ENCODE results near the gene RASA3. TPM values are rescaled to one million over a fixed set of nuclear protein-coding genes. Genes with fewer than 3 reads are reported as not detected.

The RASA3 gene
- polyA plus RNA-seq, 1 donor from 2014 or later = 8.5 TPM

DNA sequence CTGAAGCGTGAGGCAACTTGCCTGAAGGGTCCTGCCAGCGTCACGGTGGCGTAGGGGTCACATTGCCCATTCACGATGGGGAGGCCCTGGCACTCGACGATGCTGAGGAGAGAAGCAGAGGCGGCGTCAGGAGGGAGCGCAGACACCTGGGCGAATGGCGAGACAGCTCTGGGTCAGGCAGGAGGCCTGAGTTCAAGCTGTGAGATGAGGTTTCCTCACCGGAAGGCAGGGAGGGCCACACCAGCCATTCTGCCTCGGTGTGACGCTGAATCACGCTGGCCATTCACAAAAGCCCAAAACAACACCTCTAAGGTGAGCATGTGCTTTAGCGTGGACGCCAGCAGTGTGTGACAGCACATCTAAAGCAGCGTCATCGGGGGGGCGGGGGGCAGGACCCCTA lies 104.6 kb downstream of the RASA3 start:
- no peak overlapping the region for H3K9ac ChIP-seq (ENCODE audit: low read length)
- H3F3A ChIP-seq (ENCODE audit: insufficient read depth, low read length, poor library complexity, severe bottlenecking) = no peaks in the 10 kb centered on the region
- no peaks in the 10 kb centered on the region for H3K9me2 ChIP-seq (ENCODE audit: insufficient read depth, low read length)
- H3K9me3 ChIP-seq (ENCODE audit: low read length) = no peaks in the 10 kb centered on the region
- H3K4me3 ChIP-seq (ENCODE audit: low read length) = no peak overlapping the region
- H3K4me2 ChIP-seq (ENCODE audit: low read length) = no peak overlapping the region
- no peaks in the 10 kb centered on the region for H3K79me2 ChIP-seq (replicated peaks; ENCODE audit: insufficient read depth, low read length)
- no peaks in the 10 kb centered on the region for H4K20me1 ChIP-seq (ENCODE audit: insufficient read depth)
- no peaks in the 10 kb centered on the region for H3K36me3 ChIP-seq (ENCODE audit: insufficient read depth, low read length)
- H2AFZ ChIP-seq (ENCODE audit: low read depth, low read length) = no peak overlapping the region
- H3K27ac ChIP-seq (ENCODE audit: low read length) = no peak overlapping the region
- TF ChIP-seq TAF1 (IDR thresholded peaks at IDR 0.05; ENCODE audit: low read depth) (no peak), EP300 (conservative IDR thresholded peaks at IDR 0.05; ENCODE audit: poor library complexity, severe bottlenecking) (no peak), MXI1 (conservative IDR thresholded peaks at IDR 0.05; ENCODE audit: poor library complexity, severe bottlenecking) (no peak), EZH2 (IDR thresholded peaks at IDR 0.05; ENCODE audit: borderline replicate concordance, insufficient read depth, low read length, poor library complexity, severe bottlenecking) (no peak), SMC3 (conservative IDR thresholded peaks at IDR 0.05; ENCODE audit: poor library complexity) (no peak), POLR2AphosphoS5 (IDR thresholded peaks at IDR 0.05) (no peak), RAD21 (conservative IDR thresholded peaks at IDR 0.05) (no peak)
- TF ChIP-seq, protein P1, sequence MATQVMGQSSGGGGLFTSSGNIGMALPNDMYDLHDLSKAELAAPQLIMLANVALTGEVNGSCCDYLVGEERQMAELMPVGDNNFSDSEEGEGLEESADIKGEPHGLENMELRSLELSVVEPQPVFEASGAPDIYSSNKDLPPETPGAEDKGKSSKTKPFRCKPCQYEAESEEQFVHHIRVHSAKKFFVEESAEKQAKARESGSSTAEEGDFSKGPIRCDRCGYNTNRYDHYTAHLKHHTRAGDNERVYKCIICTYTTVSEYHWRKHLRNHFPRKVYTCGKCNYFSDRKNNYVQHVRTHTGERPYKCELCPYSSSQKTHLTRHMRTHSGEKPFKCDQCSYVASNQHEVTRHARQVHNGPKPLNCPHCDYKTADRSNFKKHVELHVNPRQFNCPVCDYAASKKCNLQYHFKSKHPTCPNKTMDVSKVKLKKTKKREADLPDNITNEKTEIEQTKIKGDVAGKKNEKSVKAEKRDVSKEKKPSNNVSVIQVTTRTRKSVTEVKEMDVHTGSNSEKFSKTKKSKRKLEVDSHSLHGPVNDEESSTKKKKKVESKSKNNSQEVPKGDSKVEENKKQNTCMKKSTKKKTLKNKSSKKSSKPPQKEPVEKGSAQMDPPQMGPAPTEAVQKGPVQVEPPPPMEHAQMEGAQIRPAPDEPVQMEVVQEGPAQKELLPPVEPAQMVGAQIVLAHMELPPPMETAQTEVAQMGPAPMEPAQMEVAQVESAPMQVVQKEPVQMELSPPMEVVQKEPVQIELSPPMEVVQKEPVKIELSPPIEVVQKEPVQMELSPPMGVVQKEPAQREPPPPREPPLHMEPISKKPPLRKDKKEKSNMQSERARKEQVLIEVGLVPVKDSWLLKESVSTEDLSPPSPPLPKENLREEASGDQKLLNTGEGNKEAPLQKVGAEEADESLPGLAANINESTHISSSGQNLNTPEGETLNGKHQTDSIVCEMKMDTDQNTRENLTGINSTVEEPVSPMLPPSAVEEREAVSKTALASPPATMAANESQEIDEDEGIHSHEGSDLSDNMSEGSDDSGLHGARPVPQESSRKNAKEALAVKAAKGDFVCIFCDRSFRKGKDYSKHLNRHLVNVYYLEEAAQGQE (IDR thresholded peaks at IDR 0.05; ENCODE audit: borderline replicate concordance) = no peak
- TF ChIP-seq, protein P2, sequence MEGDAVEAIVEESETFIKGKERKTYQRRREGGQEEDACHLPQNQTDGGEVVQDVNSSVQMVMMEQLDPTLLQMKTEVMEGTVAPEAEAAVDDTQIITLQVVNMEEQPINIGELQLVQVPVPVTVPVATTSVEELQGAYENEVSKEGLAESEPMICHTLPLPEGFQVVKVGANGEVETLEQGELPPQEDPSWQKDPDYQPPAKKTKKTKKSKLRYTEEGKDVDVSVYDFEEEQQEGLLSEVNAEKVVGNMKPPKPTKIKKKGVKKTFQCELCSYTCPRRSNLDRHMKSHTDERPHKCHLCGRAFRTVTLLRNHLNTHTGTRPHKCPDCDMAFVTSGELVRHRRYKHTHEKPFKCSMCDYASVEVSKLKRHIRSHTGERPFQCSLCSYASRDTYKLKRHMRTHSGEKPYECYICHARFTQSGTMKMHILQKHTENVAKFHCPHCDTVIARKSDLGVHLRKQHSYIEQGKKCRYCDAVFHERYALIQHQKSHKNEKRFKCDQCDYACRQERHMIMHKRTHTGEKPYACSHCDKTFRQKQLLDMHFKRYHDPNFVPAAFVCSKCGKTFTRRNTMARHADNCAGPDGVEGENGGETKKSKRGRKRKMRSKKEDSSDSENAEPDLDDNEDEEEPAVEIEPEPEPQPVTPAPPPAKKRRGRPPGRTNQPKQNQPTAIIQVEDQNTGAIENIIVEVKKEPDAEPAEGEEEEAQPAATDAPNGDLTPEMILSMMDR (IDR thresholded peaks at IDR 0.05; ENCODE audit: poor library complexity, severe bottlenecking) = no peak
- H3K27me3 ChIP-seq (ENCODE audit: insufficient read depth, low read depth, low read length) = no peaks in the 10 kb centered on the region

DNA sequence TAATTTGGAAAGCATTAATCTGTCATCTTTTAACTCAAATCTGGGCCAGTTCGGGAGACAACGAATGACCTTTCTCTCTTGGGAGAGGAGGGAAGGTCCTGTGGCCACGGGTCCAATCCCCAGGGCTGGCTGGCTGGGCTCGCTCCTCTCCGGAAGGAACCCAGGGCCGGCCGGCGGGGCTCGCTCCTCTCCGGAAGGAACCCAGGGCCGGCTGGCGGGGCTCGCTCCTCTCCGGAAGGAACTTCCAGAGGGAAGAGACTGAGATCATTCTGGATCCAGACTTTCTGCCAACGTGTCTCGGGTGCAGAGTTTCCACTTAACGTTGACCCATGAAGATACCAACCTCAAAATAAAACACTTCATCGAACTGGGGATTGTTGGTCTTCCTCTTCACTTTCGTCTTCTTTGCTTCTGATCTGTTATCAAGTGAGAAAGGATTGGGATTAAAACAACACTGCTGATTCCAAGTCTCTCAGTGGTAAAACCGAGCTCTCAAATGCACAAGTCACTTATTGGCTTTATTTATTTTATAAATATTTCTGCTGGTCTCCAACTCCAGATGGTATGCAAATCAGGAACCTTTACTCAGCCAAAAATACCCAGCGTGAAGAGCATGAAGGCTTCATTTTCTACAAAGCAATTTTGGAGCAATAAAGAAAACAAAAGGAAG lies 105.2 kb downstream of the RASA3 start:
- Histone ChIP-seq H3K4me2 (ENCODE audit: low read length) (no peak overlapping the region), H3K79me2 (replicated peaks; ENCODE audit: insufficient read depth, low read length) (no peaks in the 10 kb centered on the region)
- TF ChIP-seq, protein P1 (IDR thresholded peaks at IDR 0.05; ENCODE audit: borderline replicate concordance) = no peak
- TF ChIP-seq POLR2AphosphoS5 (IDR thresholded peaks at IDR 0.05) (no peak), SMC3 (conservative IDR thresholded peaks at IDR 0.05; ENCODE audit: poor library complexity) (no peak), EZH2 (IDR thresholded peaks at IDR 0.05; ENCODE audit: borderline replicate concordance, insufficient read depth, low read length, poor library complexity, severe bottlenecking) (no peak), MXI1 (conservative IDR thresholded peaks at IDR 0.05; ENCODE audit: poor library complexity, severe bottlenecking) (no peak), RAD21 (conservative IDR thresholded peaks at IDR 0.05) (no peak), EP300 (conservative IDR thresholded peaks at IDR 0.05; ENCODE audit: poor library complexity, severe bottlenecking) (no peak), TAF1 (IDR thresholded peaks at IDR 0.05; ENCODE audit: low read depth) (no peak)
- TF ChIP-seq, protein P2 (IDR thresholded peaks at IDR 0.05; ENCODE audit: poor library complexity, severe bottlenecking) = no peak

More for the DNA sequence above, 105.2 kb downstream of the RASA3 start:
- no peak overlapping the region for H2AFZ ChIP-seq (ENCODE audit: low read depth, low read length)
- H3K27ac ChIP-seq (ENCODE audit: low read length) = no peak overlapping the region
- H3K36me3 ChIP-seq (ENCODE audit: insufficient read depth, low read length) = no peaks in the 10 kb centered on the region
- H3K27me3 ChIP-seq (ENCODE audit: insufficient read depth, low read depth, low read length) = no peaks in the 10 kb centered on the region
- no peaks in the 10 kb centered on the region for H3K9me3 ChIP-seq (ENCODE audit: low read length)
- H3K9ac ChIP-seq (ENCODE audit: low read length) = no peak overlapping the region
- H3K4me3 ChIP-seq (ENCODE audit: low read length) = no peak overlapping the region
- no peaks in the 10 kb centered on the region for H3F3A ChIP-seq (ENCODE audit: insufficient read depth, low read length, poor library complexity, severe bottlenecking)
- H3K9me2 ChIP-seq (ENCODE audit: insufficient read depth, low read length) = no peaks in the 10 kb centered on the region
- H4K20me1 ChIP-seq (ENCODE audit: insufficient read depth) = no peaks in the 10 kb centered on the region
